Measurements from ENCODE around the gene CAMKK1.

- TF ChIP-seq POLR2AphosphoS5 (IDR thresholded peaks at IDR 0.05; ENCODE audit: low read depth, low read length) (no peak), REST (IDR thresholded peaks at IDR 0.05; ENCODE audit: insufficient read depth in 1 of 2, low read depth in 2 of 2, low read length in 2 of 2) (no peak)
Measured at GRCh38 chr17:3880983-3881382, 11.9 kb downstream of the CAMKK1 start.
